ENCODE data around the gene MAPK11.

DNA sequence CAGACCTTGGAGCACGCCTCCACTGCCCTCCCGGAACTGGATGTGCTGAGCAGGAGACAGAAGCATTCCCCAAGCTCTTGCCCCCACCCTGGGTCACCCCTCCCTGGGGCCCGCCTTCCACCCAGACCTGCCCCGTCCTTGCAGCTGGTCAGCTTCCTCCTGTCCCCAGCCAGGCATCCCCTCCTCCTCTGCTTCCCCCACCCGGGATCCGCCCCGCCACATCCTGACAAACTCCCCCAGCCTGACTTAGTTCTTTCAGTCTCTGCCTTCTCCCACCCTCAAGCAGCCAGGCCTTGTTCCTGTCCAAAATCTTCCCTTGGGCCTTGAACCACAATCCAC, 38.4 kb upstream of the MAPK11 start:
- no peak for TF ChIP-seq ZFX (IDR thresholded peaks at IDR 0.05)
- no peak for TF ChIP-seq CTCF (conservative IDR thresholded peaks at IDR 0.05)
